ENCODE data around the gene RTN4IP1.

Gene RTN4IP1

GRCh38 chr6:106637717-106638341 is 8.5 kb upstream of the RTN4IP1 start:
- no peak for TF ChIP-seq CTCF (IDR thresholded peaks at IDR 0.05)

GRCh38 chr6:106637051-106637716 is 7.9 kb upstream of the RTN4IP1 start:
- no peak for TF ChIP-seq CTCF (IDR thresholded peaks at IDR 0.05)

- no peak for TF ChIP-seq CTCF (IDR thresholded peaks at IDR 0.05)
Measured at GRCh38 chr6:106634565-106634964, 5.3 kb upstream of the RTN4IP1 start.

GRCh38 chr6:106631346-106631745 is 2.0 kb upstream of the RTN4IP1 start:
- no peak for TF ChIP-seq CTCF (IDR thresholded peaks at IDR 0.05)

- no peak for TF ChIP-seq CTCF (IDR thresholded peaks at IDR 0.05)
Measured at GRCh38 chr6:106630366-106630765, 1.1 kb upstream of the RTN4IP1 start.

GRCh38 chr6:106629859-106630163 is 513 bp upstream of the RTN4IP1 start:
- TF ChIP-seq CTCF (IDR thresholded peaks at IDR 0.05) = no peak

GRCh38 chr6:106628658-106629102 is 618 bp downstream of the RTN4IP1 start:
- TF ChIP-seq CTCF (IDR thresholded peaks at IDR 0.05) = no peak

All from LNCAP (cell line).